ENCODE measurements around the gene SRBD1.

The SRBD1 gene

DNA sequence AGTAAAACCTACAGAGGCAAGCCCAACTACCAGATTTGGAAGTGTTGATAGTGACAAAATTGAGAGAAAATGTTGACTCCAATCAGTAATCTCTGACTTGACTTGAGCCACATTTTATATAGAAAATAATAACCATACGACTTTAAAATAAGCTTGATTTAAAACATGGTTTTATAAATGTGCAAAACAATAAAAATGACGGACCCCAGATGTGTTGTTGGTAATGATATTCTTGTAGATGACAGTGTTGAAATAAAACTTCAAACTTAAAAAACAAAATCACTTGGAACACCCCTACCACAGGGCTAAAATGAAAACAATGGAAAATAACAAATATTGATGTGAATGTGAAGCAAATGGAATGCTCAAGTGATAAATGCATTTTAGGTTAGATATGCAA, 188.1 kb downstream of the SRBD1 start:
- H3K4me3 ChIP-seq (ENCODE audit: low read length): no peak overlapping the region
- DNase-seq (ENCODE audit: low read depth): no peak
- TF ChIP-seq, protein P1, sequence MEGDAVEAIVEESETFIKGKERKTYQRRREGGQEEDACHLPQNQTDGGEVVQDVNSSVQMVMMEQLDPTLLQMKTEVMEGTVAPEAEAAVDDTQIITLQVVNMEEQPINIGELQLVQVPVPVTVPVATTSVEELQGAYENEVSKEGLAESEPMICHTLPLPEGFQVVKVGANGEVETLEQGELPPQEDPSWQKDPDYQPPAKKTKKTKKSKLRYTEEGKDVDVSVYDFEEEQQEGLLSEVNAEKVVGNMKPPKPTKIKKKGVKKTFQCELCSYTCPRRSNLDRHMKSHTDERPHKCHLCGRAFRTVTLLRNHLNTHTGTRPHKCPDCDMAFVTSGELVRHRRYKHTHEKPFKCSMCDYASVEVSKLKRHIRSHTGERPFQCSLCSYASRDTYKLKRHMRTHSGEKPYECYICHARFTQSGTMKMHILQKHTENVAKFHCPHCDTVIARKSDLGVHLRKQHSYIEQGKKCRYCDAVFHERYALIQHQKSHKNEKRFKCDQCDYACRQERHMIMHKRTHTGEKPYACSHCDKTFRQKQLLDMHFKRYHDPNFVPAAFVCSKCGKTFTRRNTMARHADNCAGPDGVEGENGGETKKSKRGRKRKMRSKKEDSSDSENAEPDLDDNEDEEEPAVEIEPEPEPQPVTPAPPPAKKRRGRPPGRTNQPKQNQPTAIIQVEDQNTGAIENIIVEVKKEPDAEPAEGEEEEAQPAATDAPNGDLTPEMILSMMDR (IDR thresholded peaks at IDR 0.05; ENCODE audit: insufficient read depth, low read depth, low read length, missing control alignments): no peak

DNA sequence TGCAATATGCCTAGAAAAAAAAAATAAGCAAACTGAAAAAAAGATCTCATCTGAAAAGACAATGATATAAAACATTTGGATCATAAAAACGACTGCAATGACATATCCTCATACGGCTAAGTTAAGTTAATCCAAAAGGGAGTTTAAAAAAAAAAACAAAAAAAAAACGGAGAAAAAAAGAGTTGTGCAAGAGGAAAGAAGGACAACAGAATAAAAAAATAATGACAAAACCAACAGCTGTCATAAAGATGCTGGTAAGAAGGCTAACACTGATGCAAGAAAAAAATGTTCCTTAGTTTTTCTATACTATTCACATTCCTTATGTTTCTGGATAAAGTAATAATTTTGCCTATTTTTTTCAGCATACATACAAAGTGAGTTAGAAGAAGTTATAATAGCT, 192.5 kb downstream of the SRBD1 start:
- TF ChIP-seq, protein P1 (IDR thresholded peaks at IDR 0.05; ENCODE audit: insufficient read depth, low read depth, low read length, missing control alignments): no peak
- no peak for DNase-seq (ENCODE audit: low read depth)
- H3K4me3 ChIP-seq (ENCODE audit: low read length): no peak overlapping the region

DNA sequence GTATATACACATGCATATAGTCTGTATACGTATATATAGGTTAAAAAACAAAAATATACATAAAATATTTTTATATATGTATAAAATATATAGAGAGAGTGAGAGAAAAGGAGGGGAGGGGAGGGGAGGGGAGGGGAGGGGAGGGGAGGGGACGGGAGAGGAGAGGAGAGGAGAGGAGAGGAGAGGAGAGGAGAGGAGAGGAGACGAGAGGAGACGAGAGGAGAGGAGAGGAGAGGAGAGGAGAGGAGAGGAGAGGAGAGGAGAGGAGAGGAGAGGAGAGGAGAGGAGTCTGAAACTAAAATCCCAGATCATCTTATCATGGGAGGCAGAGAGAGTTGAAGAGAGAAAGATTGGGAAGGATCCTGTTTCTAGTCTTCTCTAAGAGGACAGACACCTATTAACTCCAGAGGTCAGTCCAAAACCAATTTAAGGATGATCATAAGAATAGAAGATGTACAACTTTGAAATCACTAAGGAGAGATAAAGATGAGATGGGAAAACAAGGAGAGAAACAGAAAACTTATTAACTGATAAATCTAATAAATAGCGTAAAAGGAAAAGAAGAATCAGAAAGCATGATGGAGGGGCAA, 195.4 kb downstream of the SRBD1 start:
- TF ChIP-seq, protein P1 (IDR thresholded peaks at IDR 0.05; ENCODE audit: insufficient read depth, low read depth, low read length, missing control alignments): no peak
- no peak for DNase-seq (ENCODE audit: low read depth)
- H3K4me3 ChIP-seq (ENCODE audit: low read length): no peak overlapping the region

DNA sequence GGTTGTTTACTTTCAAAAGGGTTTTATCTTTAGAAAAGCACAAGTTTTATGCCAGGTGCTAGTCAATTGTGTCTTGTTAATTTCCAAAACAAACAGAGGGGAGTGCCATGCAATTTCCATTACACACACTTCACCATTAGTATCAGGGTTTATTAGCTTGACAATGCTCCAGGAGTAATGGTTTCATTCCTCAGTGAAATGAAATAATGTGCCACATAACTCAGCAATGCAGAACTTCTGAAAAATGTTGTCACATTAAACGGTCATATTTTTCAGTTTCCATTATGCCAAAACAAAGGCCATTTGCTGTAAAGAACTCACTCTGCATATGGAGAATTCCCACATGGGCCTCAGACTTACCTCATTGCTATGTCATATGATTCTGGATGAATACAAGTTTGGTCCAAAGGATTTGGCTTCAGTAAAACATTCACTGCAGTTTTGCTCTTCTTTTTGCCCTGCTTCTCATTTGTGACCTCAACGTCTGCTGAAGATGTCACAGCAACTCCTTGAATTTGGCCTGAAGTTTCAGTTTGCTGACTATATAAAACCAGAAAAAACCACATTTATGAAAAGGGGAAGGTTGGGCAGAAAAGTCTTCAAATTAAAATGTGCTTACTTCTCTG, 198.2 kb downstream of the SRBD1 start:
- TF ChIP-seq, protein P1 (IDR thresholded peaks at IDR 0.05; ENCODE audit: insufficient read depth, low read depth, low read length, missing control alignments): no peak
- no peak for DNase-seq (ENCODE audit: low read depth)

DNA sequence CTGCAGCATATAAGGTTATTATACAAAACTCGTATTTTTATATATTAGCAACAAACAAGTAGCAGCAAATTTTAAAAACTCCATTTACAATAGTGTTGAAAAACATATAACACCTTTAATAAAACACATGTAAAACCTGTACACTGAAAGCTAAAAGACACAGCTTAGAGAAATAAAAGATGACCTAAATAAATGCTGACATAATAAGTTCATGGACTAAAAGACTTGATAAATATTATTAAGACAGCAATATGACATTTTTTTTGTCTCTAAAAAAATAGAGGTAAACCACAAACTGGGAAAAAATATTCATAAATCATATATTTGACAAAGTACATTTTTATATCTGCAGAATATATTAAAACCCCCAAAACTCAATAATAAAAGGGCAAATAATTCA, 201.4 kb downstream of the SRBD1 start:
- H3K4me3 ChIP-seq (ENCODE audit: low read length): no peak overlapping the region
- TF ChIP-seq, protein P1 (IDR thresholded peaks at IDR 0.05; ENCODE audit: insufficient read depth, low read depth, low read length, missing control alignments): no peak
- no peak for DNase-seq (ENCODE audit: low read depth)

More for the DNA sequence above, 198.2 kb downstream of the SRBD1 start:
- no peak overlapping the region for H3K4me3 ChIP-seq (ENCODE audit: low read length)

DNA sequence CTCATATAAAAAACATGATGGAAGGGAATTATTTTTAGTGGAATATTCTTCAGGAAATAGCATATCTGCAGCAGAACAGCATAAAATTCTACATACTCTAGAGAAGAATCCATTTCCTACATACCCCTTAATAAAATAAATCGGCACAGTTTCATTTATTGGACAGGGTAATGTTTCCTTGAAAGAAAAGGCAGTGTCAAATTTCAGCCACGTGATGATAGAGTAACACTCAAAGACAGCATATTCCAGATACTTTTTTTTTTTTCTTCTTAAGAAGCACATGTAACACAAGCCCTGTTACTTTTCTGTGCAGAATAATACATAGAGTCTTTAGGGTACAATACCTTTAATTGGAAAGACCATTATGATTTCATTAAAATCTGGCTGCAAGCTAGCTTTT, 204.4 kb downstream of the SRBD1 start:
- no peak overlapping the region for H3K4me3 ChIP-seq (ENCODE audit: low read length)
- no peak for DNase-seq (ENCODE audit: low read depth)
- TF ChIP-seq, protein P1 (IDR thresholded peaks at IDR 0.05; ENCODE audit: insufficient read depth, low read depth, low read length, missing control alignments): no peak

DNA sequence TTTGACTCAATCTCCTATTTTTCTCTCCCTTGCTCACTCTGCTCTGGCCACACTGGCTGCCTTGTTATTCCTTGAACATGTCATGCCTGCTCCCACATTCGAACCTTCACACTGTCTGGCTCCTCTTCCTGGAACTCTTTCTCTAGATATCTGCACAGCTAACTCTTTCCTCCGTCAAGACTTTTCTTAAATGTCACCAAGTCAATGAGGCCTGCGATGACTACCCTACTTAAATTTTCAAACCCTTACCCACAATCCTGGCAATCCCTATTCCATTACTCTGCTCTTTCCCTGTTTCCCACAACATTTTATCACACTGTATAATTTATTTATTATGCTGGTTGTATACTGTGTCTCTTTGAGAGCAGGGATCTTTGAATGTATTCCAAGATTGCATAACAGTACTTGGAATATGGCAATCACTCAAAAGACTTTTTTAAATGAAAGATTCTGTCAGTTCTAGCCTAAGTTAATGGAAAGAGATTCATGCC, 206.2 kb downstream of the SRBD1 start:
- no peak for DNase-seq (ENCODE audit: low read depth)
- TF ChIP-seq, protein P1 (IDR thresholded peaks at IDR 0.05; ENCODE audit: insufficient read depth, low read depth, low read length, missing control alignments): no peak
- H3K4me3 ChIP-seq (ENCODE audit: low read length): no peak overlapping the region
